MG63 (cell line): ENCODE data around the gene CDC14A. TPM values are rescaled to one million over a fixed set of nuclear protein-coding genes. Genes with fewer than 3 reads are reported as not detected.
A peak's percentile ranks its signal among the peaks of the same experiment; 100 is the strongest.

Experiments used
- DNase-seq: peaks from one replicate; pipeline ENCODE4 v3.0.0-alpha.2; 2020
- H3K27me3 ChIP-seq: fragments of 250-450 bp; sonication (Bioruptor Pico); 2 replicates; pipeline ENCODE4 v1.5.1; 2020; ENCODE audit warnings: mild to moderate bottlenecking, moderate library complexity
- H3K36me3 ChIP-seq: fragments of 250-450 bp; sonication (Bioruptor Pico); 2 replicates; pipeline ENCODE4 v1.5.1; 2020; ENCODE audit warnings: mild to moderate bottlenecking, moderate library complexity
- H3K4me3 ChIP-seq: fragments of 250-450 bp; sonication (Bioruptor Pico); 2 replicates; pipeline ENCODE4 v1.5.1; 2020; ENCODE audit warnings: mild to moderate bottlenecking, moderate library complexity
- H3K9me3 ChIP-seq: fragments of 250-450 bp; sonication (Bioruptor Pico); 2 replicates; pipeline ENCODE4 v1.5.1; 2020; ENCODE audit warnings: mild to moderate bottlenecking, moderate library complexity
- total RNA-seq: library from RNA; depleted of rRNA; stranded (reverse); fragments of >200 nt; shearing (Covaris generic); gene quantifications from 2 replicates; pipeline ENCODE4 v1.2.3, GENCODE V29; 2014; ENCODE audit warnings: low replicate concordance

CDC14A gene
- total RNA-seq, 1 experiment from 2014 or later = 0.46 TPM

- Histone ChIP-seq H3K9me3 (no peaks in the 10 kb centered on the region), H3K36me3 (no peaks in the 10 kb centered on the region), H3K4me3 (no peak overlapping the region), H3K27me3 (no peaks in the 10 kb centered on the region)
- DNase-seq = no peak
Measured at GRCh38 chr1:100516857-100517256, 164.6 kb downstream of the CDC14A start.

GRCh38 chr1:100517515-100517914, 165.2 kb downstream of the CDC14A start:
- DNase-seq = no peak
- H3K4me3 ChIP-seq = no peak overlapping the region
- H3K27me3 ChIP-seq = no peaks in the 10 kb centered on the region
- H3K36me3 ChIP-seq = no peaks in the 10 kb centered on the region
- H3K9me3 ChIP-seq = no peaks in the 10 kb centered on the region

GRCh38 chr1:100518023-100518422, 165.7 kb downstream of the CDC14A start:
- no peak overlapping the region for H3K4me3 ChIP-seq
- no peak for DNase-seq
- no peaks in the 10 kb centered on the region for H3K9me3 ChIP-seq
- no peaks in the 10 kb centered on the region for H3K36me3 ChIP-seq
- no peaks in the 10 kb centered on the region for H3K27me3 ChIP-seq

GRCh38 chr1:100523038-100523652, 170.8 kb downstream of the CDC14A start:
- Histone ChIP-seq H3K36me3 (no peaks in the 10 kb centered on the region), H3K9me3 (no peaks in the 10 kb centered on the region), H3K27me3 (no peaks in the 10 kb centered on the region), H3K4me3 (no peak overlapping the region)
- DNase-seq = no peak

GRCh38 chr1:100524355-100524754, 172.0 kb downstream of the CDC14A start:
- Histone ChIP-seq H3K9me3 (no peaks in the 10 kb centered on the region), H3K4me3 (no peak overlapping the region), H3K36me3 (no peaks in the 10 kb centered on the region), H3K27me3 (no peaks in the 10 kb centered on the region)
- DNase-seq = no peak

- no peak for DNase-seq
- Histone ChIP-seq H3K27me3 (no peaks in the 10 kb centered on the region), H3K4me3 (no peak overlapping the region), H3K36me3 (no peaks in the 10 kb centered on the region), H3K9me3 (no peaks in the 10 kb centered on the region)
Measured at GRCh38 chr1:100526894-100527293, 174.6 kb downstream of the CDC14A start.

GRCh38 chr1:100528871-100529270, 176.6 kb downstream of the CDC14A start:
- H3K9me3 ChIP-seq = no peaks in the 10 kb centered on the region
- no peaks in the 10 kb centered on the region for H3K27me3 ChIP-seq
- no peaks in the 10 kb centered on the region for H3K36me3 ChIP-seq
- no peak overlapping the region for H3K4me3 ChIP-seq
- no peak for DNase-seq

GRCh38 chr1:100530141-100530540, 177.8 kb downstream of the CDC14A start:
- no peak for DNase-seq
- Histone ChIP-seq H3K27me3 (no peaks in the 10 kb centered on the region), H3K9me3 (no peaks in the 10 kb centered on the region), H3K36me3 (no peaks in the 10 kb centered on the region), H3K4me3 (no peak overlapping the region)

GRCh38 chr1:100530880-100531487, 178.7 kb downstream of the CDC14A start:
- no peaks in the 10 kb centered on the region for H3K27me3 ChIP-seq
- H3K36me3 ChIP-seq = no peaks in the 10 kb centered on the region
- H3K4me3 ChIP-seq = no peak overlapping the region
- no peak for DNase-seq
- H3K9me3 ChIP-seq = no peaks in the 10 kb centered on the region

- Histone ChIP-seq H3K36me3 (no peaks in the 10 kb centered on the region), H3K27me3 (peaks cover 3% of the 10 kb centered on the region; the same call in 1 of the 2 replicates), H3K4me3 (no peak overlapping the region), H3K9me3 (no peaks in the 10 kb centered on the region)
- no peak for DNase-seq
Measured at GRCh38 chr1:100532645-100533044, 180.3 kb downstream of the CDC14A start.

- Histone ChIP-seq H3K9me3 (no peaks in the 10 kb centered on the region), H3K4me3 (no peak overlapping the region), H3K36me3 (no peaks in the 10 kb centered on the region), H3K27me3 (peaks cover 18% of the 10 kb centered on the region)
- no peak for DNase-seq
Measured at GRCh38 chr1:100535264-100535663, 183.0 kb downstream of the CDC14A start.

GRCh38 chr1:100536031-100536430, 183.7 kb downstream of the CDC14A start:
- no peaks in the 10 kb centered on the region for H3K36me3 ChIP-seq
- DNase-seq = no peak
- peaks cover 23% of the 10 kb centered on the region for H3K27me3 ChIP-seq
- no peaks in the 10 kb centered on the region for H3K9me3 ChIP-seq
- H3K4me3 ChIP-seq = no peak overlapping the region

- H3K4me3 ChIP-seq = peak overlapping the region; percentile 28; the same call in 1 of the 2 replicates
- no peaks in the 10 kb centered on the region for H3K9me3 ChIP-seq
- no peaks in the 10 kb centered on the region for H3K36me3 ChIP-seq
- peak; percentile 43 for DNase-seq
- H3K27me3 ChIP-seq = peaks cover 23% of the 10 kb centered on the region
Measured at GRCh38 chr1:100538913-100539835, 186.9 kb downstream of the CDC14A start.

- peak; percentile 33 for DNase-seq
- Histone ChIP-seq H3K36me3 (no peaks in the 10 kb centered on the region), H3K4me3 (peak overlapping the region; percentile 28; the same call in 1 of the 2 replicates)
Measured at GRCh38 chr1:100539836-100540536, 187.7 kb downstream of the CDC14A start.

GRCh38 chr1:100542285-100542684, 190.0 kb downstream of the CDC14A start:
- Histone ChIP-seq H3K9me3 (no peaks in the 10 kb centered on the region), H3K36me3 (no peaks in the 10 kb centered on the region), H3K4me3 (no peak overlapping the region), H3K27me3 (peaks cover 23% of the 10 kb centered on the region)
- DNase-seq = no peak

More at GRCh38 chr1:100539836-100540536, 187.7 kb downstream of the CDC14A start:
- H3K9me3 ChIP-seq = no peaks in the 10 kb centered on the region
- peaks cover 23% of the 10 kb centered on the region for H3K27me3 ChIP-seq

- Histone ChIP-seq H3K36me3 (no peaks in the 10 kb centered on the region), H3K4me3 (no peak overlapping the region), H3K27me3 (peaks cover 19% of the 10 kb centered on the region), H3K9me3 (no peaks in the 10 kb centered on the region)
- DNase-seq = no peak
Measured at GRCh38 chr1:100543640-100544039, 191.3 kb downstream of the CDC14A start.

GRCh38 chr1:100544791-100545190, 192.5 kb downstream of the CDC14A start:
- H3K36me3 ChIP-seq = no peaks in the 10 kb centered on the region
- H3K4me3 ChIP-seq = no peak overlapping the region
- no peak for DNase-seq
- H3K9me3 ChIP-seq = no peaks in the 10 kb centered on the region
- peaks cover 10% of the 10 kb centered on the region for H3K27me3 ChIP-seq
